Activated CD4-positive, alpha-beta T cell treated with anti-CD3 and anti-CD28 coated beads, Interleukin-2, amount 50 U/mL, for 1 hour (primary cell): Measurements from ENCODE around the gene ZMYM5.
"Not testable (repeated sequence)": the region's sequence is repeated elsewhere in the genome, so short reads cannot be mapped to it uniquely, and the experiment has no call there.

Experiments used
- DNase-seq: peaks from one replicate; pipeline ENCODE4 v3.0.0-alpha.2; 2020

ZMYM5 gene

DNA sequence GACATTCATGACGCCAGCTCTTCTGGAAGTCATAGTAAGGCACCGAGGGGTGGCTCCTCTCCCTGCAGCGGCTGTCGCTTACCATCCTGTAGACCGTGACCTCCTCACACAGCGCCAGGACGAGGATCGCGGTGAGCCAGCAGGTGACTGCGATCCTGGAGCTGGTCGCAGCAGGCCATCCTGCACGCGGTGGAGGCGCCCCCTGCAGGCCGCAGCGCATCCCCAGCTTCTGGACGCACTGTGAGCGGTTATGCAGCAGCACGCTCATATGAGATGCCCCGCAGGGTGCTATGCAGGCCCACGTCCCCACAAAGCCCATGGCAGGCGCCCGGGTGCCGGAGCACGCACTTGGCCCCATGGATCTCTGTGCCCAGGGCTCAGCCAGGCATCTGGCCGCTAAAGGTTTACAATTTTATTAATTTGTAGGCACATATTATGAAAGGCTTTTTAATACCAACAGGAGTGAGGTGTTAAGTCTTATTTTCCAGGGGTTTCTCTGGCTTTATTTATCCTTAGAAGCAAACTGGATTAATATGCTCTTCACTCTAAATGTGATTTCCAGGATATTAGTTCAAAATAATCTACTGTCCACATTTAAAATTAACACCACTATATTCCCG lies 45.1 kb downstream of the ZMYM5 start:
- peak; percentile 19 for DNase-seq

GRCh38 chr13:19817510-19818158 lies 45.8 kb downstream of the ZMYM5 start:
- no peak for DNase-seq

GRCh38 chr13:19817106-19817505 lies 46.3 kb downstream of the ZMYM5 start:
- no peak for DNase-seq

- DNase-seq = not testable (repeated sequence)
Measured at GRCh38 chr13:19815842-19816241, 47.6 kb downstream of the ZMYM5 start.

GRCh38 chr13:19810996-19811881 lies 52.2 kb downstream of the ZMYM5 start:
- DNase-seq = no peak

GRCh38 chr13:19810151-19810550 lies 53.3 kb downstream of the ZMYM5 start:
- no peak for DNase-seq

DNA sequence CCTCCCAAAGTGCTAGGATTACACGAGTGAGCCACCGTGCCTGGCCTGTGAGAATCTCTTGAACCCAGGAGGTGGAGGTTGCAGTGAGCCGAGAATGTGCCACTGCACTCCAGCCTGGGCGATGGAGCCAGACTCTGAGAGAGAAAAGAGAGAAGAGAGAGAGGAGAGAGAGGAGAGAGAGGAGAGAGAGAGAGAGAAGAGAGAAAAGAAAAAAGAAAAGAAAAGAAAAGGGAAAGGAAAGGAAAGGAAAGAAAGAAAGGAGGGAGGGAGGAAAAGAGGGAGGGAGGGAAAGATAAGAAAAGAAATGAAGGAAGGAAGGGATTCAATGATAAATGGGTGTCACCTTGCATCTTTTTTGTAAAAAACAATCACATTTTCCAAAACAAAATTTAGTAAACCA lies 57.7 kb downstream of the ZMYM5 start:
- DNase-seq = no peak

- DNase-seq = no peak
Measured at GRCh38 chr13:19795956-19796355, 67.5 kb downstream of the ZMYM5 start.

GRCh38 chr13:19794631-19795030 lies 68.8 kb downstream of the ZMYM5 start:
- DNase-seq = no peak

DNA sequence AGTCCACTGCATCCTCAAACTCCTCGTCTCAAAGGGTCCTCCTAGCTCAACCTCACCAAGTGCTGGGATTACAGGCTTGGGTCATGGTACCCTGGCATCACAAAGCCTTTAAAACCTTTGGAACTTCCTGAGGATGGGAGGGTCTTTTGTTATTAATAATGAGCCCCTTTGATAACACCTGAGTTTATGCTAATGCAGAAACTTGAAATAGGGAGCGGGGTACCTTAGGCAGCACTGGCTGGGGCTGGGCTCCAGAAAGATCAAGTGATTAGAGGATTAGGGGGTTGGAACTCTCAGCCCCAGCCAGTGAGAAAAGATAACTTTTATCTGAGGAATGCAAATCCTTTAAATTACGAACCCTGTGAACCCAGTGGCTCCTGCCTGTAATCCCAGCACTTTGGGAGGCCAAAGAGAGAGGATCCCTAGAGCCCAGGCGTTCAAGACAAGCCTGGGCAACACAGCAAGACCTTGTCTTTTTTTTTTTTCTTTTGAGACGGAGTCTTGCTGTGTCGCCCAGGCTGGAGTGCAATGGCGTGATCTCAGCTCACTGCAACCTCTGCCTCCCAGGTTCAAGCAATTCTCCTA lies 71.4 kb downstream of the ZMYM5 start:
- no peak for DNase-seq

GRCh38 chr13:19782727-19783682 lies 80.4 kb downstream of the ZMYM5 start, which contains the start of gene PSPC1:
Gene PSPC1 (minus strand): TSS chr13:19782945. CDS start chr13:19782757, 188 bp downstream.
- DNase-seq = peak; percentile 95

GRCh38 chr13:19782049-19782726 lies 81.3 kb downstream of the ZMYM5 start:
- DNase-seq = peak; percentile 50

DNA sequence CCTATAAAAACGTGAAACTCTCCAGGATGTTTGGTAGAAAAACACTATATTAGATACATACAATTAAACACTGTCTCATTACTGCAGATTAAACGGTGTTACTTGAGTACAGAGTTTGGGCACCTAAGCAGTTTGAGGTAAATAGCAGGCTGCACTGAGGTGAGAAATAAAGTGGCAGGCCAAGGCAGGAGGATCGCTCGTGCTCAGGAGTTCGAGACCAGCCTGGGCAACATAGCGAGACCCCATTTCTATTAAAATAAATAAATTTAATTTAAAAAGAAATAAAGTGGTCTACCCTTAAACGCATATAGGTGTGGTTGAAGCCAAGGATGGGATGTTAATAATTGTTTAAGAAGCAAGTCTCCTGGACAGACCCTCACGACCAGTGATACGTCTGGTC lies 81.9 kb downstream of the ZMYM5 start:
- DNase-seq = no peak

DNA sequence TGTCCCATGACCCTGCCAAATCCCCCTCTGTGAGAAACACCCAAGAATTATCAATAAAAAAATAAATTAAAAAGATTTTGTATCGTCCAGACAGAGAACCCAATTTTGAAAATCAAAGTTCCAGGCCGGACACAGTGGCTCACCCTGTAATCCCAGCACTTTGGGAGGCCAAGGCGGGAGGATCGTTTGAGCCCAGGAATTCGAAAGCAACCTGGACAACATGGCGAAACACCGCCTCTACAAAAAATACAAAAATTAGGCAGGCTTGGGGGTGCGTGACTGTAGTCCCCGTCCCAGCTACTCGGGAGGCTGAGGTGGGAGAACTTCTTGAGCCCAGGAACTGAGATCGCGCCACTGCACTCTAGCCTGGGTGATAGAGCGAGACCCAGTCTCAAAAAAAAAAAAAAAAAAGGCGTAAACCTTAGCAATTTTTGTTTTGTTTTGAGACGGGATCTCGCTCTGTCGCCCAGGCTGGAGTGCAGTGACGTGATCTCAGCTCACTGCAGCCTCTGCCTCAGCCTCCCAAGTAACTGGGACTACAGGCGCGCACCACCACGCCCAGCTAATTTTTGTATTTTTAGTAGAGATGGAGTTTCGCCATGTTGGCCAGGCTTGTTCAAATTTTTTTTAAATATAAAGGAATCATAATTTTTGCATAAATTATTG lies 82.6 kb downstream of the ZMYM5 start:
- DNase-seq = not testable (repeated sequence)
